H9 (cell line): ENCODE results near the gene ISYNA1. TPM values are rescaled to one million over a fixed set of nuclear protein-coding genes. Genes with fewer than 3 reads are reported as not detected.

Experiments used
- DNase-seq: peaks from one replicate; pipeline ENCODE4 v3.0.0-alpha.2; 2017
- H2AFZ ChIP-seq: one replicate; pipeline ENCODE4 v1.6.1; 2013; ENCODE audit warnings: mild to moderate bottlenecking, low read length, control low read depth, moderate library complexity
- H2AK5ac ChIP-seq: 2 replicates; pipeline ENCODE4 v1.6.1; 2013; ENCODE audit warnings: low read length, control low read depth, mixed read lengths; ENCODE audit not compliant: insufficient read length
- H2BK120ac ChIP-seq: one replicate; pipeline ENCODE4 v1.6.1; 2013; ENCODE audit warnings: low read depth, mild to moderate bottlenecking, low read length, control low read depth, inconsistent platforms; ENCODE audit not compliant: poor library complexity, severe bottlenecking
- H2BK12ac ChIP-seq: 2 replicates; pipeline ENCODE4 v1.6.1; 2013; ENCODE audit warnings: low read length, control low read depth, mixed read lengths, low read depth; ENCODE audit not compliant: insufficient read length
- H2BK15ac ChIP-seq: 2 replicates; pipeline ENCODE4 v1.6.1; 2013; ENCODE audit warnings: low read depth, low read length, control low read depth
- H2BK20ac ChIP-seq: one replicate; pipeline ENCODE4 v1.6.1; 2013; ENCODE audit warnings: low read depth, mild to moderate bottlenecking, low read length, control low read depth, inconsistent platforms; ENCODE audit not compliant: poor library complexity, severe bottlenecking
- H2BK5ac ChIP-seq: 2 replicates; pipeline ENCODE4 v1.6.1; 2013; ENCODE audit warnings: low read length, control low read depth, mixed read lengths; ENCODE audit not compliant: insufficient read length
- H3K14ac ChIP-seq: 2 replicates; pipeline ENCODE4 v1.6.1; 2013; ENCODE audit warnings: low read length, control low read depth; ENCODE audit not compliant: insufficient read depth
- H3K18ac ChIP-seq: 2 replicates; pipeline ENCODE4 v1.6.1; 2013; ENCODE audit warnings: low read depth, mild to moderate bottlenecking, mixed read lengths, low read length, control low read depth; ENCODE audit not compliant: insufficient read length
- H3K23ac ChIP-seq: 2 replicates; pipeline ENCODE4 v1.6.1; 2013; ENCODE audit warnings: low read length, control low read depth, mixed read lengths, low read depth; ENCODE audit not compliant: insufficient read length
- H3K23me2 ChIP-seq: 2 replicates; pipeline ENCODE4 v1.6.1; 2013; ENCODE audit warnings: low read depth, mild to moderate bottlenecking, mixed read lengths, low read length, control low read depth; ENCODE audit not compliant: insufficient read length, poor library complexity, severe bottlenecking
- H3K27ac ChIP-seq: 2 replicates; pipeline ENCODE4 v1.5.1; 2013; ENCODE audit warnings: low read length, control low read depth, mixed read lengths, low read depth; ENCODE audit not compliant: insufficient read length
- H3K27me3 ChIP-seq: 2 replicates; pipeline ENCODE4 v1.6.1; 2013; ENCODE audit warnings: low read length, control low read depth, inconsistent platforms; ENCODE audit not compliant: insufficient read depth
- H3K4ac ChIP-seq: 2 replicates; pipeline ENCODE4 v1.6.1; 2013; ENCODE audit warnings: low read depth, mild to moderate bottlenecking, control low read depth, inconsistent platforms, low read length, moderate library complexity
- H3K4me1 ChIP-seq: 2 replicates; pipeline ENCODE4 v1.6.1; 2013; ENCODE audit warnings: low read length, control low read depth, inconsistent platforms; ENCODE audit not compliant: insufficient read depth
- H3K4me2 ChIP-seq: 2 replicates; pipeline ENCODE4 v1.6.1; 2013; ENCODE audit warnings: low read length, control low read depth, mixed read lengths; ENCODE audit not compliant: insufficient read length, insufficient read depth
- H3K56ac ChIP-seq: 2 replicates; pipeline ENCODE4 v1.6.1; 2013; ENCODE audit warnings: low read depth, mild to moderate bottlenecking, mixed read lengths, low read length, control low read depth; ENCODE audit not compliant: insufficient read length
- H3K79me1 ChIP-seq: 2 replicates; pipeline ENCODE4 v1.6.1; 2013; ENCODE audit warnings: low read depth, mild to moderate bottlenecking, moderate library complexity, low read length, control low read depth, inconsistent platforms; ENCODE audit not compliant: insufficient read depth, poor library complexity, severe bottlenecking
- H3K79me2 ChIP-seq: 2 replicates; pipeline ENCODE4 v1.6.1; 2013; ENCODE audit warnings: low read length, control low read depth, inconsistent platforms; ENCODE audit not compliant: insufficient read depth
- H3K9ac ChIP-seq: 2 replicates; pipeline ENCODE4 v1.6.1; 2013; ENCODE audit warnings: low read length, control low read depth, mixed read lengths; ENCODE audit not compliant: insufficient read length; ENCODE audit errors: extremely low read depth
- H3K9me3 ChIP-seq: one replicate; pipeline ENCODE4 v1.6.1; 2013; ENCODE audit warnings: low read depth, low read length, inconsistent platforms; ENCODE audit not compliant: control insufficient read depth
- H3T11ph ChIP-seq: one replicate; pipeline ENCODE4 v1.6.1; 2013; ENCODE audit warnings: mild to moderate bottlenecking, low read length, control low read depth, inconsistent platforms
- H4K20me1 ChIP-seq: one replicate; pipeline ENCODE4 v1.6.1; 2013; ENCODE audit not compliant: control insufficient read depth, insufficient read length, insufficient read depth
- H4K5ac ChIP-seq: 2 replicates; pipeline ENCODE4 v1.6.1; 2013; ENCODE audit warnings: low read depth, mild to moderate bottlenecking, mixed read lengths, low read length, control low read depth; ENCODE audit not compliant: insufficient read length
- H4K8ac ChIP-seq: replicated peaks from 2 replicates; pipeline ENCODE4 v1.6.1; 2013; ENCODE audit warnings: low read length, control low read depth, mixed read lengths, low read depth; ENCODE audit not compliant: insufficient read length
- H4K91ac ChIP-seq: 2 replicates; pipeline ENCODE4 v1.6.1; 2013; ENCODE audit warnings: low read depth, mild to moderate bottlenecking, moderate library complexity, mixed read lengths, low read length, control low read depth; ENCODE audit not compliant: insufficient read length
- H3K27ac Mint-ChIP-seq, 3 experiments: 2 replicates in 2 of 3; 3 replicates in 1 of 3; pipeline ENCODE4 v1.8.0; 2020 to 2021; ENCODE audit warnings: mixed read lengths in 3 of 3, mild to moderate bottlenecking in 1 of 3, moderate library complexity in 1 of 3
- H3K27me3 Mint-ChIP-seq: 2 replicates; pipeline ENCODE4 v1.8.0; 2021; ENCODE audit warnings: low read depth, mild to moderate bottlenecking, moderate library complexity, mixed read lengths
- H3K36me3 Mint-ChIP-seq, 3 experiments: 2 replicates in 2 of 3; 3 replicates in 1 of 3; pipeline ENCODE4 v1.8.0; 2020 to 2021; ENCODE audit warnings: low read depth in 3 of 3, mixed read lengths in 3 of 3; ENCODE audit not compliant: insufficient read depth in 1 of 3
- H3K4me1 Mint-ChIP-seq, 2 experiments: 2 replicates each; pipeline ENCODE4 v1.8.0; 2020; ENCODE audit warnings: mixed read lengths in 2 of 2
- H3K4me3 Mint-ChIP-seq, 2 experiments: 2 replicates in 1 of 2; 3 replicates in 1 of 2; pipeline ENCODE4 v1.8.0; 2020 to 2021; ENCODE audit warnings: mild to moderate bottlenecking in 2 of 2, mixed read lengths in 2 of 2, moderate library complexity in 1 of 2
- H3K9me3 Mint-ChIP-seq, 2 experiments: 2 replicates in 1 of 2; 3 replicates in 1 of 2; pipeline ENCODE4 v1.8.0; 2020; ENCODE audit warnings: mild to moderate bottlenecking in 2 of 2, mixed read lengths in 2 of 2, moderate library complexity in 1 of 2
- CTCF ChIP-seq: fragments of 200-600 bp; sonication (generic); conservative IDR thresholded peaks from 3 replicates; pipeline ENCODE4 v1.8.0; 2021; ENCODE audit warnings: antibody characterized with exemption, mild to moderate bottlenecking
- WGBS: extraction: QIAGEN DNeasy Blood & Tissue Kit; methylation state at CpG from one replicate; pipeline ENCODE4 v1.1.7; 2013; ENCODE audit warnings: missing lambda C conversion rate, low lambda C conversion rate, mixed read lengths; ENCODE audit not compliant: insufficient read length; ENCODE audit errors: extremely low coverage; 5-methylcytosine and 5-hydroxymethylcytosine counted together
- total RNA-seq: library from RNA; stranded (reverse); gene quantifications from 2 replicates; pipeline ENCODE4 v1.2.1, GENCODE V29; 2021

ISYNA1 gene
- total RNA-seq, 1 experiment from 2014 or later = 241 TPM

- Histone ChIP-seq H3K14ac (no peak overlapping the region), H3K4me1 (no peaks in the 10 kb centered on the region), H2BK12ac (no peak overlapping the region), H3T11ph (no peak overlapping the region), H3K79me2 (no peaks in the 10 kb centered on the region), H4K8ac (no peak overlapping the region), H3K18ac (no peak overlapping the region), H2BK5ac (no peak overlapping the region), H4K91ac (no peak overlapping the region), H3K56ac (no peak overlapping the region), H3K9me3 (no peaks in the 10 kb centered on the region), H3K4me2 (no peak overlapping the region), H4K20me1 (no peaks in the 10 kb centered on the region), H3K9ac (no peak overlapping the region), H2BK20ac (no peak overlapping the region), H2AK5ac (no peak overlapping the region), H3K23me2 (no peaks in the 10 kb centered on the region), H2AFZ (no peak overlapping the region), H3K4ac (no peak overlapping the region), H3K27me3 (no peaks in the 10 kb centered on the region), H3K23ac (no peak overlapping the region), H2BK15ac (no peak overlapping the region), H3K27ac (no peak overlapping the region), H2BK120ac (no peak overlapping the region), H4K5ac (no peak overlapping the region), H3K79me1 (no peaks in the 10 kb centered on the region)
- DNase-seq = no peak
- Mint-ChIP-seq H3K4me3 (no peak overlapping the region; a peak in 1 of 5 replicates), H3K27me3 (no peaks in the 10 kb centered on the region; the same call in 1 of the 2 replicates), H3K27ac (peak overlapping the region in 1 of 3 experiments; percentile 44; a peak in 3 of 7 replicates), H3K36me3 (peaks cover 2 to 33% (median 25%) of the 10 kb centered on the region in 3 experiments; a peak in 6 of 7 replicates), H3K4me1 (peaks cover 6 to 10% of the 10 kb centered on the region in 2 experiments; a peak in 3 of 4 replicates), H3K9me3 (no peaks in the 10 kb centered on the region)
- TF ChIP-seq CTCF = no peak
- no CpG with 5 or more reads among the region's 10 CpGs for WGBS
Observed at GRCh38 chr19:18453269-18454024, 15.5 kb upstream of the ISYNA1 start.
